ENCODE measurements around the gene NKPD1.

NKPD1 gene

GRCh38 chr19:45142016-45142725, 18.6 kb downstream of the NKPD1 start:
- H3K27me3 ChIP-seq (replicated peaks; ENCODE audit: control insufficient read depth, insufficient read depth, low read length), result no peaks in the 10 kb centered on the region
- no peak for DNase-seq (ENCODE audit: extremely low read depth, insufficient read length)
- TF ChIP-seq CTCF (IDR thresholded peaks at IDR 0.05; ENCODE audit: insufficient read depth, low read length, poor library complexity, severe bottlenecking), result no peak
- H3K36me3 ChIP-seq (ENCODE audit: control insufficient read depth, insufficient read depth, low read length), result peaks cover 15% of the 10 kb centered on the region
- no peak overlapping the region for H3K4me3 ChIP-seq (replicated peaks; ENCODE audit: low read depth, low read length)

GRCh38 chr19:45141203-45141900, 19.4 kb downstream of the NKPD1 start:
- no peak for DNase-seq (ENCODE audit: extremely low read depth, insufficient read length)
- Histone ChIP-seq H3K27me3 (replicated peaks; ENCODE audit: control insufficient read depth, insufficient read depth, low read length) (no peaks in the 10 kb centered on the region), H3K4me3 (replicated peaks; ENCODE audit: low read depth, low read length) (no peak overlapping the region), H3K36me3 (ENCODE audit: control insufficient read depth, insufficient read depth, low read length) (peaks cover 15% of the 10 kb centered on the region)
- TF ChIP-seq CTCF (IDR thresholded peaks at IDR 0.05; ENCODE audit: insufficient read depth, low read length, poor library complexity, severe bottlenecking), result no peak

- no peak for TF ChIP-seq CTCF (IDR thresholded peaks at IDR 0.05; ENCODE audit: insufficient read depth, low read length, poor library complexity, severe bottlenecking)
- H3K36me3 ChIP-seq (ENCODE audit: control insufficient read depth, insufficient read depth, low read length), result peaks cover 12% of the 10 kb centered on the region
- H3K27me3 ChIP-seq (replicated peaks; ENCODE audit: control insufficient read depth, insufficient read depth, low read length), result no peaks in the 10 kb centered on the region
- no peak for DNase-seq (ENCODE audit: extremely low read depth, insufficient read length)
- H3K4me3 ChIP-seq (replicated peaks; ENCODE audit: low read depth, low read length), result no peak overlapping the region
Observed at GRCh38 chr19:45140533-45140932, 20.2 kb downstream of the NKPD1 start.

GRCh38 chr19:45140144-45140503, 20.7 kb downstream of the NKPD1 start:
- no peak for DNase-seq (ENCODE audit: extremely low read depth, insufficient read length)
- Histone ChIP-seq H3K4me3 (replicated peaks; ENCODE audit: low read depth, low read length) (no peak overlapping the region), H3K36me3 (ENCODE audit: control insufficient read depth, insufficient read depth, low read length) (peaks cover 11% of the 10 kb centered on the region), H3K27me3 (replicated peaks; ENCODE audit: control insufficient read depth, insufficient read depth, low read length) (no peaks in the 10 kb centered on the region)
- no peak for TF ChIP-seq CTCF (IDR thresholded peaks at IDR 0.05; ENCODE audit: insufficient read depth, low read length, poor library complexity, severe bottlenecking)

GRCh38 chr19:45139286-45140143, 21.3 kb downstream of the NKPD1 start:
- no peak overlapping the region for H3K4me3 ChIP-seq (replicated peaks; ENCODE audit: low read depth, low read length)
- H3K36me3 ChIP-seq (ENCODE audit: control insufficient read depth, insufficient read depth, low read length), result peaks cover 11% of the 10 kb centered on the region
- H3K27me3 ChIP-seq (replicated peaks; ENCODE audit: control insufficient read depth, insufficient read depth, low read length), result no peaks in the 10 kb centered on the region
- TF ChIP-seq CTCF (IDR thresholded peaks at IDR 0.05; ENCODE audit: insufficient read depth, low read length, poor library complexity, severe bottlenecking), result no peak
- DNase-seq (ENCODE audit: extremely low read depth, insufficient read length), result no peak

Measured in GM06990 (cell line).